Epithelial cell of esophagus (primary cell): ENCODE results near the gene KHSRP.

Source experiments
- DNase-seq: peaks from one replicate; pipeline ENCODE4 v3.0.0; 2010; ENCODE audit warnings: low read depth
- H3K4me3 ChIP-seq: 2 replicates; pipeline ENCODE4 v1.5.1; 2011; ENCODE audit warnings: mild to moderate bottlenecking, low read length, control low read depth
- CTCF ChIP-seq: IDR thresholded peaks from 2 replicates; pipeline ENCODE4 v1.5.1; 2011; ENCODE audit warnings: low read depth, mild to moderate bottlenecking, low read length, control low read depth, inconsistent platforms; ENCODE audit not compliant: insufficient read depth; ENCODE audit errors: missing control alignments

The KHSRP gene

GRCh38 chr19:6374711-6375410, 49.8 kb downstream of the KHSRP start:
- H3K4me3 ChIP-seq, result no peak overlapping the region
- no peak for TF ChIP-seq CTCF
- no peak for DNase-seq

- DNase-seq, result no peak
- peak overlapping the region; percentile 54 for H3K4me3 ChIP-seq
- no peak for TF ChIP-seq CTCF
Measured at GRCh38 chr19:6374161-6374709, 50.4 kb downstream of the KHSRP start.

- TF ChIP-seq CTCF, result no peak
- H3K4me3 ChIP-seq, result peak overlapping the region; percentile 54
- no peak for DNase-seq
Measured at GRCh38 chr19:6373813-6374108, 50.9 kb downstream of the KHSRP start.

GRCh38 chr19:6373096-6373812, 51.4 kb downstream of the KHSRP start:
- peak overlapping the region; percentile 72 for H3K4me3 ChIP-seq
- TF ChIP-seq CTCF, result no peak
- DNase-seq, result peak; percentile 99

- H3K4me3 ChIP-seq, result peak within 1 kb of the TSS; percentile 72
- DNase-seq, result peak; percentile 100
- no peak for TF ChIP-seq CTCF
Measured at GRCh38 chr19:6372594-6373095, 52.0 kb downstream of the KHSRP start, which contains the start of gene ALKBH7. ALKBH7 (plus strand) TSS chr19:6372794; CDS start chr19:6372821, 27 bp downstream.

GRCh38 chr19:6364353-6364752, 60.3 kb downstream of the KHSRP start:
- DNase-seq, result no peak
- no peak overlapping the region for H3K4me3 ChIP-seq
- no peak for TF ChIP-seq CTCF
